ENCODE data around the gene PTK7. TPM values are rescaled to one million over a fixed set of nuclear protein-coding genes. Genes with fewer than 3 reads are reported as not detected.

PTK7 gene
- total RNA-seq, result 63.7 and 121 TPM in 2 replicates

DNA sequence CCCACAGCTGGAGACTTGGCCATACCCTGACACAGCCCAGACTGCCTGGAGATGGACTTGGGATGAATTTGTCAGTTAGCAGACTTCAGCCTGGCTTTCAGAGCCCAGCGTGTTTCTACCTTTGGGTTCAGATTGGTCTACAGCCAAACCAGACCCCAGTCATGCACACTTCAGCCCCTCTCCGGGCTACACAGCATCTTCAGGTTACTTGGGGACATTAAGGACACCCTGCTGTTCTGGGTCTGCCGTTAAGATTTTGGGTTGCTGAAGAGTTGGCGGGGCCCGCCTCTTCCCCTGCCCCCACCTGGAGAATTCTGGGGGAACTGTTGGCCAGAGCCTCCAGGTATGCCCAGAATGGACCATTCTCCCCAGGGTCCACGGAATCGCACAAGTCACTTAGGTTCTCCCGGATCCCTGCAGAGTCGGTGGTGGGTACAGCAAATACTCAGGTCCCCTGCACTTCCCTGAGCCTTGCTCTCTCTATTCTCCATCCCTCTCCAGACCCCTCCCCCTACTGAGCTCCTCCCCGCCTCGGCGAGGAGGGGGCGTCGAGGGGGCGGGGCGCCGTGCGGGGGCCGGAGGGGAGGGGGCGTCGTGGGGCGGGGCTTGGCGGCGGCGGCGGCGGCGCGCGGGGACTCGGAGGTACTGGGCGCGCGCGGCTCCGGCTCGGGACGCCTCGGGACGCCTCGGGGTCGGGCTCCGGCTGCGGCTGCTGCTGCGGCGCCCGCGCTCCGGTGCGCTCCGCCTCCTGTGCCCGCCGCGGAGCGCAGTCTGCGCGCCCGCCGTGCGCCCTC, at the start of gene PTK7:
PTK7 (plus strand) TSS at position 645 of the 794 bp plus-strand sequence. CDS start 175 bp downstream, outside the sequence.

DNA sequence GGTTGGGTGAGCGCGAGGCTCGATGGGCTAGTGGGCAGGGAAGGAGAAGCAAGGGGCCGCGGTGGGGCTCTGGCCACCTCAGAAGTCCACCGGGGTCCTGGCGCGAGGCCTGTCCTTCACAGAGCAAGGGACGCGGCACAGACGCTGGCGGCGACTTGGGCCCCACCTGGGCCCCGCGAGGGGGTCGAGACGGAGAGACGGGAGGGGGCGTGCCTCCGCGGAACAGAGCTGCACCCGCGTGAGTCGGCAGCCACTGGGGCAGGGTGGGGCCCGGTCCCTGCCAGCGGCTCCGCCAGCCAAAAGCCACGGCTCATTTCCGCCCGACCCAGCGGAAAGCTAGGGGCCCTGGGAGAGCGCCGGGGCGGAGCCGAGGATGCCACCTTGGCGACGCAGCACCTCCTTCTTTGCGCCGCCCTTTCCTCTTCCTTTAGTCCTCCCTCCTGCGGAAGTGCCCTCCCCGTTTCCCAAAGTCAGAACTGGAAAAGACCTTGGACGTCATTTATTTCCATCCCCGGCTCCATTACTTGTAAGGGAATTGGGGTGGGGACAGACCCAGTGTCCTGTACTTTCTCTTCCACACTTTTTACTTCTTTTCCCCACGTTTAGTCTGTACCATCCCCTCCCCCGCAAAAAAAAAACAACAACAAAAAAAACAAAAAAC, 22.4 kb upstream of the PTK7 start, which contains the start of gene CUL7:
CUL7 (minus strand) TSS at position 307 of the 661 bp plus-strand sequence. CDS start 1,063 bp downstream, outside the sequence.

DNA sequence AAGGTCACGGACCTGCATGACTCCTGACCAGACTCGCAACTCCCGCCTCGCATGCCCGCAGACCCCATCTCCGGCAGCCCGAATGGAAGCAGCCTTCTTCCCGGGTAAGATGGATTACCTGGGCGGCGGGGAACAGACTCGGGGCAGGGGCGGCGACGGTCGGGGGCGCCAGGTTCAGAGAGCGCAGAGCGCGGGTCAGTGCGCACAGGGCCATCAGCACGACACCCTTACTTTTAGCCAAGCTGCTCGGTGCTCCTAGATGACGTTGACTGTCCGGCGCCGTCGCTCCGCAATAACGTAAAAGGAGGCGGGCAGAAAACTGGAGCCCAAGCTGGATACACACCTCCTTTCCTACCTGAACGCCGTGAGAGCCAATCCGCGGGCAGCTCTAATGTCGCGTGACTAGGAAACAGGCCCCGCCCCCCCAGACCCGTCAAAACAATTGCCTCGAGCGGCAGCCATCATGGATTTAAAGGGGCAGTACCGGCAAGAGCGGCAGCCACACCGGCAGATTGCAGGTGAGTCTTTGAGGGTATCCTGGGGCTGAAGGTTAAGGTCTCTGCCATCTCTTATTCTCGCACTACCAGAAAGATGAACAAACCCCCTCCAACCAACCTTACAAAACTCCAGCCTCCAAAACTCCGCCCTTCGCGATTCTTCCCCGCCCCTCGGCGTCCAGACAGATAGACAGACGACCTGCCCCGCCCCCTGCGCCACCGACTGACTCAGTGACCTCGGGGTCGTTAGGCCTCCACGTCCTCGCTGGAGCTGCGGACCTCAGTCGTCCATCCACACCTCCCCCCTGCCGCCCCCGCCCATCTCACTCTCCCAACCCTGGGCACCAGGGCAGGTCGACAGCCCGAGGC, 16.7 kb upstream of the PTK7 start, which contains the start of the genes KLC4 and MRPL2:
KLC4 (plus strand) TSS at position 464 of the 866 bp plus-strand sequence. CDS start 1,705 bp downstream, outside the sequence.
MRPL2 (minus strand) TSS at position 267 of the 866 bp plus-strand sequence; CDS start at position 214, 53 bp downstream.

DNA sequence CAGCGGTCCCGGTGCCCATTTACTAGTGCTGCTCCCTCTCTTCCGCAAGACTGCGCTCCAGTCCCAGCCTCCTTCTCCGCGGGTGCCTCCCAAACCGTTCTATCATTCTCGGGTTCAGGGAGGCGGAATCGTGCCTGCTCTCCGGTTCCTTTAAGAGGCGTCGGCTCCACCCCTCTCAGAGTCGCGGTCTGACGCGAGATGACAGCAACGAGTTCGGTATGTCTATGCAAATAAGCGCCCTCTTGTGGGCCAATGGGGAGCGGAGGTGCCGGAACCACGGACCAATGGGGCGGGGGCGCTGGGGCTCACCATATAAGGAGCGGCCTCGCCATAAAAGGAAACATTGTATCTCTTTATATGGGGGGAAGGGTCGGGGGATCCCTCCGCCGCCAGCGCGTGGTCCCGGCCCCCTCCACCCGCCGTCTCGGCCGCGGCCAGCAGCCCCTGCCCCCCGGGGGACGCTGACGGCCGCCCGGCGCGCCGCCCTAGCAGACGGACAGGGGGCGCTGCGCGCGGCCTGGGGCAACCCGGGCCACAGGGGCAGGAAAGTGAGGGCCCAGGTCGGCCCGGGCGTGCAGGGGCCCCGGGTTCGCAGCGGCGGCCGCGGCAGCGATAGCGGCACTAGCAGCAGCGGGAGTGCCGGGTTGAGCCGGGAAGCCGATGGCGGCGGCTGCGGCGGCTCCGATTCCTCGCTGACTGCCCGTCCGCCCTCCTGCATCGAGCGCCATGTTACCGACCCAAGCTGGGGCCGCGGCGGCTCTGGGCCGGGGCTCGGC, 95.0 kb downstream of the PTK7 start, which contains the start of gene SRF:
SRF (plus strand) TSS at position 339 of the 776 bp plus-strand sequence; CDS start at position 727, 388 bp downstream.

DNA sequence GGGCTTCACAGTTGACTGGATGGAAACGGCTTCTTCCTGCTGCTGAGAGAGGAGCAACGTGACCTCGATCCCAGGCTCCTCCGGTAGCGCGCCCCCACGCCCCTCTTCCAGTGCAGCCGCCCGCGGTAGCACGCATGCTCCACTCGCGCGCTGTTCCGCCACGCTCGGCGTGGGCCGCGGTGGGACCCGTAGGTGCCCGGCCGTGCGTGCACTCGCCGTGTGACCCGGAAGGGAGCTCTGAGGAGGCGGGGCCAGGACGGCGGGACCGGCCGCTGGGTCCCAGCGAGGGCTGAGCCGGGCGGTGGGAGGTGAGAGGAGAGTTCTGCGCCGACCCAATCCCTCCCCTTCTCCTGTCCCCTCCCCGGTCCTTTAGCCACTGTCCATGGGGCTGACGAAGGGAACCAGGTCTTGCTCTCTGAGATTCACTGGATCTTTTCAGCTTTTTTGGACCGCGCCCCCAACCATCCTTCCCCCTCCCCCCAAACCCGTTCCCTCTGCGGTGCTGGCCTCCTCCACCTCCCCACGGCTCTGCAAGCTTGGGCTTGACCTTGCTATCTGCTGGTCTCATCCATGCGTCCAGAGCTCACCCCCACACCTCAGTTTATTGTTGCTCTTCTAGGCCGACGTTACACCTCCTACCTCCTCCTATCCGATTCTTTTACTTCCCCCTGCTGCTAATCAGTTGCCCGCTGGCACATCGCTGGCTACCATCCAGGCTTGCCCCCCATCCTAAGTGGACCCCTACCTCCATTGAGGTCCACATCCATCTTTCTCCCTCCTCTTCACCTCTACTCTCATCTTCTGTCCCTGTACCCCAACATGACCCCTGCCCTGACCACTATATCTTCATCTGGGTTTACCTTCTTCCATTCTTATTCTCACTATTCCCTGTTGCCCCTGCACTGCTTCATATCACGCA, 106.1 kb downstream of the PTK7 start, which contains the start of gene CUL9:
CUL9 (plus strand) TSS at position 255 of the 919 bp plus-strand sequence. CDS start 2,115 bp downstream, outside the sequence.

Other genes starting within 250 kb of the PTK7 start
- 168 and 177 TPM in 2 replicates for gene RPL7L1, start 196.7 kb upstream of the PTK7 start, total RNA-seq
- gene PTCRA, start 160.3 kb upstream of the PTK7 start, total RNA-seq, result not detected in 2 replicates
- 16.2 and 28.2 TPM in 2 replicates for gene CNPY3, start 146.8 kb upstream of the PTK7 start, total RNA-seq
- gene GNMT, start 115.6 kb upstream of the PTK7 start, total RNA-seq, result not detected in 2 replicates
- 51.1 and 68.4 TPM in 2 replicates for gene PEX6, start 97.1 kb upstream of the PTK7 start, total RNA-seq
- gene PPP2R5D, start 91.7 kb upstream of the PTK7 start, total RNA-seq, result 23.7 and 30.6 TPM in 2 replicates
- gene MEA1, start 62.4 kb upstream of the PTK7 start, total RNA-seq, result 47.1 and 65.3 TPM in 2 replicates
- 66.0 and 67.8 TPM in 2 replicates for gene KLHDC3, start 62.1 kb upstream of the PTK7 start, total RNA-seq
- gene RRP36, start 54.7 kb upstream of the PTK7 start, total RNA-seq, result 86.3 and 110 TPM in 2 replicates
- 19.2 and 23.6 TPM in 2 replicates for gene CUL7, start 22.5 kb upstream of the PTK7 start, total RNA-seq
- 13.5 and 19.6 TPM in 2 replicates for gene MRPL2, start 16.9 kb upstream of the PTK7 start, total RNA-seq
- gene KLC4, start 16.7 kb upstream of the PTK7 start, total RNA-seq, result 10.6 and 11.7 TPM in 2 replicates
- 12.4 and 13.7 TPM in 2 replicates for gene SRF, start 95.0 kb downstream of the PTK7 start, total RNA-seq
- 29.9 and 38.6 TPM in 2 replicates for gene CUL9, start 105.9 kb downstream of the PTK7 start, total RNA-seq
- gene DNPH1, start 153.2 kb downstream of the PTK7 start, total RNA-seq, result 43.7 and 64.1 TPM in 2 replicates
- not detected in 2 replicates for gene TTBK1, start 167.2 kb downstream of the PTK7 start, total RNA-seq
- not detected in 2 replicates for gene SLC22A7, start 221.9 kb downstream of the PTK7 start, total RNA-seq
- gene CRIP3, start 232.5 kb downstream of the PTK7 start, total RNA-seq, result not detected in 2 replicates